Prostate gland (tissue), 2 donors: ENCODE results near the gene NAA60. TPM values are rescaled to one million over a fixed set of nuclear protein-coding genes. Genes with fewer than 3 reads are reported as not detected.

Experiments
- DNase-seq: peaks from one replicate; pipeline ENCODE4 v3.0.0-alpha.2; 2019; ENCODE audit warnings: low spot score
- H3K27ac ChIP-seq, 2 donors: fragments of 200-600 bp; sonication (generic); 2 replicates each; pipeline ENCODE4 v1.5.1; 2017 to 2019
- H3K27me3 ChIP-seq: fragments of 200-600 bp; sonication (generic); replicated peaks from 2 replicates; pipeline ENCODE4 v1.5.1; 2019; ENCODE audit not compliant: insufficient read depth
- H3K36me3 ChIP-seq, 2 donors: fragments of 200-600 bp; sonication (generic); 1 replicate in 1 of 2; 2 replicates in 1 of 2; pipeline versions ENCODE4 v1.5.1 to v1.8.1; 2017 to 2019
- H3K4me1 ChIP-seq: fragments of 200-600 bp; sonication (generic); replicated peaks from 2 replicates; pipeline ENCODE4 v1.5.1; 2019
- H3K4me3 ChIP-seq, 2 donors: fragments of 200-600 bp; sonication (generic); 2 replicates each; pipeline ENCODE4 v1.5.1; 2017 to 2019
- H3K9me3 ChIP-seq: fragments of 200-600 bp; sonication (generic); 2 replicates; pipeline ENCODE4 v1.5.1; 2017
- CTCF ChIP-seq, 4 experiments: fragments of 200-600 bp in 2 of 4; fragments of 450-650 bp in 2 of 4; sonication (generic) in 2 of 4; IDR thresholded peaks; 1 replicate in 3 of 4; 2 replicates in 1 of 4; pipeline ENCODE4 v1.5.1; 2016 to 2019; ENCODE audit warnings: antibody characterized with exemption in 4 of 4, mild to moderate bottlenecking in 2 of 4, moderate library complexity in 2 of 4
- POLR2A ChIP-seq: fragments of 450-650 bp; IDR thresholded peaks from one replicate; pipeline ENCODE4 v1.6.1; 2016; ENCODE audit warnings: antibody characterized with exemption, mild to moderate bottlenecking
- POLR2AphosphoS5 ChIP-seq: sonication (generic); formaldehyde crosslinking; IDR thresholded peaks from one replicate; pipeline ENCODE4 v1.6.1; 2017; ENCODE audit warnings: antibody characterized with exemption
- WGBS: methylation state at CpG from one replicate; pipeline ENCODE4 v1.1.5; 2018; 5-methylcytosine and 5-hydroxymethylcytosine counted together
- intact Hi-C: fragments of 100-400 bp; cut with DNase I; formaldehyde crosslinking; loops from one replicate; pipeline ENCODE4 v1.14.2; 2022
- microRNA-seq: library from miRNA; unstranded; fragments of <30 nt; microRNA quantifications from one replicate; pipeline ENCODE4, GENCODE V29; 2016
- small RNA-seq, 2 donors: library from RNA; depleted of rRNA; stranded (forward); fragments of <200 nt; gene quantifications; one replicate each; pipeline ENCODE3, GENCODE V24; 2016
- total RNA-seq, 2 donors: library from RNA; depleted of rRNA; stranded (reverse); fragments of >200 nt; gene quantifications; one replicate each; pipeline ENCODE4 v1.1.0, GENCODE V29; 2016

NAA60 gene
- total RNA-seq, 2 donors from 2014 or later: 48.1 to 99.2 TPM

DNA sequence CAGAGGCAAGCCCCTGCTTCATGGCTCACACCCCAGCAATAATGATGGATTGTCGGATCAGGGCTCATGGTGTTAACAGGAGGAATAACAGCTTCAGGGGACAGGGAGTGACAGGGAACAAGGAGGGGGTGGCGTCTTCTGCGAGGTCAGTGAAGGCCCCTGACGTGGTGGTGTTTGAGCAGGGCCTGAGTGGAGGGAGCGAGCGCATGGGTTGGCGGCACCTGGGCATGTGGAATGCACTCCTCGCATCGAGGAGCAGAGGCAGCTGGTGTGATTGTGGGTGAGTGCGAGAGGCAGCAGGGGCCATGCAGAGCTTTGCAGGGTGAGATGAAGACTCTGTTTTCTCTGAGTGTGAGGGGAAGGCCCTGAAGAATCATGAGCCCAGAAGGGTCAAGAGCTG, 90.6 kb downstream of the NAA60 start:
- DNase-seq: no peak
- 89% methylated on average over 10 of the region's 10 CpGs for WGBS
- peaks cover 4 to 8% of the 10 kb centered on the region in 2 donors for H3K36me3 ChIP-seq
- H3K4me3 ChIP-seq: no peak overlapping the region
- intact Hi-C loops: no loop called here
- H3K27ac ChIP-seq: no peak overlapping the region
- TF ChIP-seq POLR2A (no peak), POLR2AphosphoS5 (no peak), CTCF (IDR thresholded peaks at IDR 0.05) (no peak)
- no peaks in the 10 kb centered on the region for H3K27me3 ChIP-seq
- no peaks in the 10 kb centered on the region for H3K4me1 ChIP-seq
- no peaks in the 10 kb centered on the region for H3K9me3 ChIP-seq

GRCh38 chr16:3536271-3536731, 92.8 kb downstream of the NAA60 start:
- intact Hi-C loops: no loop called here

More at GRCh38 chr16:3536271-3536731, 92.8 kb downstream of the NAA60 start:
- Histone ChIP-seq H3K4me3 (no peak overlapping the region), H3K27me3 (no peaks in the 10 kb centered on the region), H3K36me3 (peaks cover 0 to under 1% of the 10 kb centered on the region in 2 donors), H3K4me1 (no peaks in the 10 kb centered on the region), H3K9me3 (no peaks in the 10 kb centered on the region), H3K27ac (no peak overlapping the region)
- TF ChIP-seq POLR2AphosphoS5 (no peak), POLR2A (no peak), CTCF (IDR thresholded peaks at IDR 0.05) (no peak)
- no peak for DNase-seq
- 66% methylated on average over 3 of the region's 3 CpGs for WGBS

Small RNAs within 50 kb of the gene (microRNA-seq; reads per million reads assigned to microRNA genes)
- gene MIR6126: not detected

Small RNAs within 50 kb of the gene (small RNA-seq; reads per million reads assigned to genes)
- 0 reads per million in 2 donors for gene MIR6126

Other genes with a start within 250 kb of the NAA60 start
- 10 to 100 TPM in 1 of 2 donors, 1 to 10 TPM in 1; 8.2 to 18.6 TPM for gene ZNF200, start 208.5 kb upstream of the NAA60 start, total RNA-seq
- gene MEFV, start 187.0 kb upstream of the NAA60 start, total RNA-seq: 1 to 10 TPM in 1 of 2 donors, under 1 TPM in 1; 0.77 to 5.9 TPM
- gene ZNF263, start 160.2 kb upstream of the NAA60 start, total RNA-seq: 10 to 100 TPM; 51.2 to 88.8 TPM
- 10 to 100 TPM in 1 of 2 donors, 1 to 10 TPM in 1; 4.4 to 15.5 TPM for gene TIGD7, start 138.2 kb upstream of the NAA60 start, total RNA-seq
- 10 to 100 TPM; 34.9 to 41.5 TPM for gene ZNF75A, start 138.2 kb upstream of the NAA60 start, total RNA-seq
- gene OR2C1, start 87.8 kb upstream of the NAA60 start, total RNA-seq: 1 to 10 TPM in 1 of 2 donors, not detected in 1; 1.1 TPM
- gene ZSCAN32, start 42.7 kb upstream of the NAA60 start, total RNA-seq: 10 to 100 TPM; 15.2 to 17.4 TPM
- gene ZNF174, start 42.5 kb upstream of the NAA60 start, total RNA-seq: 10 to 100 TPM; 11.2 to 19.8 TPM
- 1 to 10 TPM; 2.1 to 9.5 TPM for gene ZNF597, start 176 bp upstream of the NAA60 start, total RNA-seq
- gene C16orf90, start 51.8 kb downstream of the NAA60 start, total RNA-seq: 1 to 10 TPM in 1 of 2 donors, not detected in 1; 1.1 TPM
- 10 to 100 TPM; 17.9 to 35.1 TPM for gene CLUAP1, start 57.3 kb downstream of the NAA60 start, total RNA-seq
- under 1 TPM; 0.85 to 0.87 TPM for gene NLRC3, start 133.7 kb downstream of the NAA60 start, total RNA-seq
- 10 to 100 TPM in 1 of 2 donors, 1 to 10 TPM in 1; 4.9 to 14.7 TPM for gene SLX4, start 167.9 kb downstream of the NAA60 start, total RNA-seq
- 10 to 100 TPM; 41.9 to 50.6 TPM for gene DNASE1, start 211.0 kb downstream of the NAA60 start, total RNA-seq